ENCODE data around the gene BCAS3.
A peak's percentile ranks its signal among the peaks of the same experiment; 100 is the strongest.

The BCAS3 gene

DNA sequence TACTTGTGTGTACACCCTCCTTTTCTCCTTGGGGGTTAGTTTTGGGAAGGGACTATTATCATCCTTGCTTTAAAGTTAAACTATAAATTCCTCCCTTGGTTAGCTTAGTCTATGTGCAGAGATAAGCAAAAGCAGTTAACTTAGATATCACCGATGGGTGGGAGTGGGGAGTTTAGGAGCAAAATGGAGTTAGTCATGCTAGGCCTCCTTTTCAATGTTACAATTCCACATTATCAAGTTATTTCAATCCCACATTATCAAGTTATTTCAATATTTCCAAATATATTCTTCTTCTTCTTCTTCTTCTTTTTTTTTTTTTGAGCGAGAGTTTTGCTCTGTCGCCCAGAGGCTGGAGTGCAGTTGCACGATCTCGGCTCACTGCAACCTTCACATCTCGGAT, 1.7 kb upstream of the BCAS3 start:
- DNase-seq: no peak

DNA sequence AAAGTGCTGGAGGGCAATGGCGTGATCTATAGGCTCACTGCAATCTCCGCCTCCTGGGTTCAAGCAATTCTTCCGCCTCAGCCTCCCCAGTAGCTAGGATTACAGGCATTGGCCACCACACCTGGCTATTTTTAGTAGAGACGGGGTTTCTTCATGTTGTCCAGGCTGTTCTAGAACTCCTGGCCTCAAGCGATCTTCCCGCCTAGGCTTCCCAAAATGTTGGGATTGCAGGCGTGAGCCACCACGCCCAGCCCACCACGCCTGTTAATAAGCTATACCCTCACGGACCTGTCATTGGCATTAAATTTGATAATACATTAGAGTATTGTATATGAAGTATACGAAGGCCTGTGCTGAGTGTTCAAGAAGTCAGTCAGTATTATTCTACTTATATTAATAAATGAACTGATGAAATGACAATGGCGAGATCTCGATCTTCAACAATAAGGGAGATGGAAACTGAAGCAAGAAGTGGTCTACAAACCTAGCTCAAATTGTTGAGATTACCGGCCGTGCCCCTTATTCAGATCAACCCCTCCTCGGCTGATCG, 818 bp upstream of the BCAS3 start:
- no peak for DNase-seq

- DNase-seq: no peak
Measured at GRCh38 chr17:60678118-60678444, 430 bp downstream of the BCAS3 start.

- DNase-seq: no peak
Measured at GRCh38 chr17:60679287-60679686, 1.6 kb downstream of the BCAS3 start.

DNA sequence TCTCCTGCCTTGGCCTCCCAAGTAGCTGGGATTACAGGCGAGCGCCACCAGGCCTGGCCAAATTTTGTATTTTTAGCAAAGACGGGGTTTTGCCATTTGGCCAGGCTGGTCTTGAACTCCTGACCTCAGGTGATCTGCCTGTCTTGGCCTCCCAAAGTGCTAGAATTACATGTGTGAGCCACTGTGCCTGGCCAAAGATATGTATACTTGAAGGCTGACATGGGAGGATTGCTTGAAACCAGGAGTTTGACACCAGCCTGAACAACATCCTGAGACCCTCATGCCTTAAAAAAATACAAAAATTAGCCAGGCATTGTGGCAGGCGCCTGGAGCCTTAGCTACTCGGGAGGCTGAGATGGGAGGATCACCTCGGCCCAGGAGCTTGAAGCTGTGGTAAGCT, 3.1 kb downstream of the BCAS3 start:
- DNase-seq: no peak

- no peak for DNase-seq
Measured at GRCh38 chr17:60685437-60685836, 7.8 kb downstream of the BCAS3 start.

- DNase-seq: no peak
Measured at GRCh38 chr17:60695960-60696359, 18.3 kb downstream of the BCAS3 start.

DNA sequence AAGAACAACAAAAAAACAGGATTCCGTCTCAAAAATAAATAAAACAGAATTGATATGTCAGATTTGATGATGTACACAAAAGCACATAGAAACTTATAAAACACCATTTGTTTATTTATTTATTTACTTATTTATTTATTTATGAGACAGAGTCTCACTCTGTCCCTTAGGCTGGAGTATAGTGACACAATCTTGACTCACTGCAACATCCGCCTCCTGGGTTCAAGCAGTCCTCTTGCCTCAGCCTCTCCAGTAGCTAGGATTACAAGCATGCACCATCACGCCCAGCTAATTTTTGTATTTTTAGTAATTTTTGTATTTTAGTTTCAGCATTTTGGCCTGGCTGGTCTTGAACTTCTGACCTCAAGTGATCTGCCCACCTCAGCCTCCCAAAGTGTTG, 21.4 kb downstream of the BCAS3 start:
- DNase-seq: no peak

DNA sequence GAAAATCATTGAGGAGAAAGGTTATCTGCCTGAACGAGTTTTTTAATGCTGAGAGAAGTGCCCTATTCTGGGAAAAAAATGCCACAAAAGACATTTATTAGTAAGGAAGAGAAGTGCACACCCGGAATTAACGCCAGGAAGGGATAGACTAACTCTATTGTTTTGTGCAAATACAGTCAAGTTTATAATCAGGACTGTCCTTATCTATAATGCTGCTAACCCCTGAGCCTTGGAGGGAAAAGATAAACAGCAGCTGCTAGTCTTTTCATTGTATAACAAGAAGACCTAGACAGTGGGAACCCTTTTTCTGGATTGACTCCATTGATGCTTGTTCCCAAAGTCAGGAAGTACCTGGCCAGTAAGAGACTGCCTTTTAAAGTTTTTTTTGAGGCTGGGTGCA, 26.5 kb downstream of the BCAS3 start:
- no peak for DNase-seq

DNA sequence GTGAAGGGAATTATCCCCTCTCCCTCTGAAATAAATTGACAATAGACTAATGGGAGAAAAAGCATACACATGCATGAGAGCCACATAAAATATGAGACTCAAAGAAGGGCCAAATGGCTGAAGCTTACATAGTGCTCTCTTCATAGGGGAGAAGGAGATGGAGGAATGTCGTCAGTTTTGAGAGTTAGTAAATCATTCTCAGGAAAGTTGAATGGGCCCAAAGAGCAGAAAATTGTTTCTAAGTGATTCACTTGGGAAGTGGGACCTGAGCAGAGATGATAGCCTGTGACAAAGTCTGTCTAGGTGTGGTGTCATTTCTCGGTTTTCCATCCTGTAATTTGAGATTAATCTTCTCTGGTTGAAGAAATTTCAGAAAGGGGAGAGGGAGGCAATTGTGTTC, 35.0 kb downstream of the BCAS3 start:
- DNase-seq: no peak

DNA sequence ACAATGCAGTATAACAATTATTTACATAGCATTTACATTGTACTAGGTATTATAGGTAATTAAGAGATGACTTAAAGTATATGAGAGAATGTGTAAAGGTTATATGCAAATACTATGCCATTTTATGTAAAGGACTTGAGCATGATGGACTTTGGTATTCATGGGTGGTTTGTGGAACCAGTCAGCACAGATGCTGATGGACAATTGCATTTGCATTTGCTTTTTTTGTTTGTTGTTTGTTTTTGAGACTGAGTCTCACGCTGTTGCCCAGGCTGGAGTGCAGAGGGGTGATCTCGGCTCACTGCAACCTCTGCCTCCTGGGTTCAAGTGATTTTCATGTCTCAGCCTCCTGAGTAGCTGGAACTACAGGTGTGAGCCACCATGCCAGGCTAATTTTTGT, 36.0 kb downstream of the BCAS3 start:
- no peak for DNase-seq

DNA sequence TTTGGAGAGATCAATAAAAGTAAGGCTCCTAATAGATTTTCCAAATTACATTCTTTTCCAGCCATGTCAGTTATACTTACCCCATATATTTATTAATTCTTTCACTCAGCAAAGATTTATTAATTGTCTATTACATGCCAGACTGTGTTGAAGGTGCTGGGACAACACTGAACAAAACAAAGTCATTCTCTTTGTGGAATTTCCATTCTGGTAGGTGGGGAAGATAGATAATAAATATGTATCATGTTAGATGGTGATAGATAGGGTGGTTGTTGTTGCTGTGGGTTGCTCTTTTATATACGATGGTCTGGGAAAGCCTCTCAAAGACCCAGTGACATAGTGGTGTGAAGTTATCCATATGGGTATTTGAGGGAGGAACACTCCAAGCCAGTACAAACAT, 39.1 kb downstream of the BCAS3 start:
- no peak for DNase-seq

- DNase-seq: no peak
Measured at GRCh38 chr17:60717814-60718213, 40.2 kb downstream of the BCAS3 start.

- peak; percentile 42 for DNase-seq
Measured at GRCh38 chr17:60720763-60721531, 43.3 kb downstream of the BCAS3 start.

GRCh38 chr17:60724647-60725046, 47.0 kb downstream of the BCAS3 start:
- DNase-seq: no peak

- no peak for DNase-seq
Measured at GRCh38 chr17:60729854-60730253, 52.2 kb downstream of the BCAS3 start.

- DNase-seq: no peak
Measured at GRCh38 chr17:60730273-60730672, 52.6 kb downstream of the BCAS3 start.

GRCh38 chr17:60738287-60738686, 60.6 kb downstream of the BCAS3 start:
- DNase-seq: no peak

- no peak for DNase-seq
Measured at GRCh38 chr17:60740584-60740983, 62.9 kb downstream of the BCAS3 start.

GRCh38 chr17:60741031-60741430, 63.4 kb downstream of the BCAS3 start:
- DNase-seq: no peak

DNA sequence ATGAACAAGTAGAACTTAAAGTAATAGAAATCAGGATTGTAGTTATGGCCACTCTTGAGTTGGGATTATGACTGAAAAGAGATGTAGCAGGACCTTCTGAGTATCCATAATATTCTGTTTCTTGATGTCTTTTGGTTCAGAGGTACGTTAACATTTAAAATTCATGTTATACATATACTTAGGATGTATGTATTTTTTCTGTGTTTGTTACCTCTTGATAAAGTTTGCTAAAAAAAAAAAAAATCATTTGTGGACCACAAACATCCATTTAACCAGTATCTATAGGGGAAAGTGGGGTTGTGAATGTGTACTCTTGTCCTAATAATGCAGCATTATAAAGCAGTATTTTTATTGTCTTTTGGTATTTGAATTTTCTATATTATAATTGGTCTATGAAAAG, 65.6 kb downstream of the BCAS3 start:
- DNase-seq: no peak

DNA sequence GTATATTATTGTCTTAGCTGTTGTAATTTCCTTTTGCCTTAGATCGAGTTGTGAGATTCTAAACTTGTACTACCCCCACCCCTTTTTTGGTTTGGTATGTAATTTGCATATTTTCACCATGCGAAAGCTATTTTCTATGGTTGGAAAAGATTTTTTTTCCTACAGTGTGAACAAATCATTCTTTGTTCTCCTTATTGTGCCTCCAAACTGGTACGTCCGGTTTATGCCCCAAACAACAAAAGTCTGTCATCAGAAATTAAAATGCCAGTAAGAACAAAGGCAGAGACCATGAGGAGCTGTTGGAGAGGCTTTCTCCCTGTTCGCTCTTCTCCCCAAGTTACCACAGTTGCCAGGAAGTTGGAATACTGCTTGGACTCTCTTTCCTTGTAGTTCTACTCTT, 66.1 kb downstream of the BCAS3 start:
- DNase-seq: no peak

DNA sequence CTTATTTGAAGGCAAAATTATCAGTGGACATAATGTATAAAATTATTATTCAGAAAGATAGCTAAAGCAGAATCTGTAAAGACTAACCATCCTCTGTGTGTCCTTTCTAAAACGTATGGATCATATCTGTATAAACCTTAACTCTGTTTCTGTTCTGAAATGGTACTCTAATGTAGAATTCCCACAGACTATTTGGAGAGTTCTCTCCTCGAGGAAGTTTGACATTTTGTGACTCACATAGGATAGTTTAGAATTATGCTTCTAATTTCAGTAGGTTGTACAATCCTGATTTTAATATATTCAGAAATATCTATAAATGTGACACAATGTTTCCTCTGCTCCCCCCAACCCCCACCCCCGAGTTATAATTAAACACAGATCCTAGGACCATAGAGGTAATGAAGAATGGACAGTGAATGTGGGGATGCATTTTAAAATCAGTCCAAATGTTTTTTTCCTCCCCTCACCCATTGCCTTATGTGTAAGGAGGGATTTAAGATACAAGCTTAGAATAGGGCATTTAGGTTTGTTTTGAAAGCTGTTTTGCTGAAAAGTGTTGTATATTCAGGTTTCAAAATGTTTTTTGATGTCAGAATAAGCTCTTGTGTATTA, 66.8 kb downstream of the BCAS3 start:
- DNase-seq: no peak

DNA sequence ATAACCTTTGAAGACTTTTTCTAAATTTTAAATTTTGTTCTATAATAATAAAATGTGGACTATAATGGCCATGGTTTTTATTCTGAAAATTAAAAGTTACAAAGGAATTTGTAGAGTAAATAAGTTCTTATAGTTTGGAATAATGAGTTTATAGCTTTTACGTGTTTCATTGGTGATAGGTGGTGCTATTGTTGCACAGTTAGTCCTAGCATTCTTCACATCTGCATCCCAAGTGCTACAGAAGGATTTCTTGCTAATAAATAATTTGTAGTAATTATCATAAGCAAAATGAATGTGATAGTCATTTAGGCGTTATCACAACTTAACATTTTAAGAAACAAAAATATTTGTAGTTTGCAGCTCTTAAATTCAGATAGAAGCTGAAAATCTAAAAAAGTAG, 67.9 kb downstream of the BCAS3 start:
- no peak for DNase-seq

All from CD4-positive, alpha-beta T cell treated with Interleukin-17A for 4 hours (primary cell).